OCI-LY7 (cell line): ENCODE measurements around the gene TTC16. TPM values are rescaled to one million over a fixed set of nuclear protein-coding genes. Genes with fewer than 3 reads are reported as not detected.

Experiments
- BruUV-seq: library from RNA; stranded (reverse); fragments of 400-500 nt; replicated peaks from 2 replicates; lab custom pipeline; 2021; lab: Mats Ljungman, UMichigan
- CTCF ChIA-PET: fragments of 300-600 bp; sonication (Branson Sonifier 250); formaldehyde crosslinking; loops from one replicate; lab custom pipeline; 2022; ENCODE audit warnings: antibody characterized with exemption; ENCODE audit not compliant: unreplicated experiment; lab: Charles Lee
- POLR2A ChIA-PET: fragments of 300-600 bp; sonication (Branson Sonifier 250); formaldehyde crosslinking; loops from one replicate; lab custom pipeline; 2022; ENCODE audit warnings: antibody characterized with exemption; lab: Charles Lee
- DNase-seq: peaks from one replicate; pipeline ENCODE4 v3.0.0-alpha.2; 2015; ENCODE audit warnings: low spot score
- H2AFZ ChIP-seq: fragments of 200-600 bp; sonication (generic), shearing (Covaris generic); 2 replicates; pipeline ENCODE4 v1.6.1; 2014; ENCODE audit warnings: mild to moderate bottlenecking, antibody characterized with exemption, low read length, moderate library complexity
- H3K27ac ChIP-seq: fragments of 200-600 bp; sonication (generic); 2 replicates; pipeline ENCODE4 v1.5.1; 2014; ENCODE audit warnings: mixed run types, low read depth, mild to moderate bottlenecking, moderate library complexity, low read length, inconsistent platforms; ENCODE audit not compliant: poor library complexity, severe bottlenecking
- H3K36me3 ChIP-seq: fragments of 200-600 bp; sonication (generic); 2 replicates; pipeline ENCODE4 v1.6.1; 2014; ENCODE audit warnings: mild to moderate bottlenecking, antibody characterized with exemption, low read length, moderate library complexity, mixed read lengths; ENCODE audit not compliant: insufficient read depth
- H3K4me1 ChIP-seq: fragments of 200-600 bp; sonication (generic); 2 replicates; pipeline ENCODE4 v1.5.1; 2014; ENCODE audit warnings: mild to moderate bottlenecking, low read length; ENCODE audit not compliant: insufficient read depth, poor library complexity, severe bottlenecking
- H3K4me2 ChIP-seq: fragments of 200-600 bp; sonication (generic); 2 replicates; pipeline ENCODE4 v1.6.1; 2014; ENCODE audit warnings: mild to moderate bottlenecking, low read length
- H3K4me3 ChIP-seq: fragments of 200-600 bp; sonication (generic); 2 replicates; pipeline ENCODE4 v1.5.1; 2014; ENCODE audit warnings: mild to moderate bottlenecking, low read depth, low read length; ENCODE audit not compliant: poor library complexity, severe bottlenecking
- H3K79me2 ChIP-seq: fragments of 200-600 bp; sonication (generic); 2 replicates; pipeline ENCODE4 v1.6.1; 2016; ENCODE audit warnings: low read depth, mild to moderate bottlenecking, low read length, moderate library complexity, mixed read lengths; ENCODE audit not compliant: insufficient read depth
- H3K9me2 ChIP-seq: fragments of 200-600 bp; sonication (generic); 2 replicates; pipeline ENCODE4 v1.6.1; 2016; ENCODE audit warnings: mild to moderate bottlenecking, low read length, mixed read lengths; ENCODE audit not compliant: insufficient read depth
- H3K9me3 ChIP-seq: fragments of 200-600 bp; sonication (generic); 2 replicates; pipeline ENCODE4 v1.6.1; 2014; ENCODE audit warnings: mild to moderate bottlenecking, mixed run types, low read length, mixed read lengths
- H4K20me1 ChIP-seq: fragments of 200-600 bp; sonication (generic); 2 replicates; pipeline ENCODE4 v1.6.1; 2014; ENCODE audit warnings: mild to moderate bottlenecking, antibody characterized with exemption, low read length, moderate library complexity, mixed read lengths; ENCODE audit not compliant: insufficient read depth
- EZH2phosphoT487 ChIP-seq: fragments of 200-600 bp; sonication (generic); IDR thresholded peaks from 2 replicates; pipeline ENCODE4 v1.6.1; 2018; ENCODE audit warnings: low read depth, borderline replicate concordance, mild to moderate bottlenecking, mixed run types, antibody characterized with exemption, low read length, moderate library complexity, mixed read lengths
- intact Hi-C: fragments of 100-400 bp; cut with micrococcal nuclease; formaldehyde crosslinking; loops from one replicate; pipeline ENCODE4 v1.10.0; 2022; ENCODE audit not compliant: unreplicated experiment
- total RNA-seq, 2 experiments: library from RNA; depleted of rRNA in 1 of 2; stranded (reverse); fragments of >200 nt in 1 of 2; shearing (Covaris generic) in 1 of 2; gene quantifications; 2 replicates each; pipeline ENCODE4 v1.2.3, GENCODE V29; 2014 to 2022
- TF ChIP-seq, protein P1 (sequence below): fragments of 200-600 bp; sonication (generic); conservative IDR thresholded peaks from 2 replicates; pipeline ENCODE4 v1.5.1; 2014; ENCODE audit warnings: mild to moderate bottlenecking, antibody characterized with exemption, low read length, moderate library complexity, mixed read lengths

The TTC16 gene
- total RNA-seq, 2 experiments from 2014 or later = not detected

DNA sequence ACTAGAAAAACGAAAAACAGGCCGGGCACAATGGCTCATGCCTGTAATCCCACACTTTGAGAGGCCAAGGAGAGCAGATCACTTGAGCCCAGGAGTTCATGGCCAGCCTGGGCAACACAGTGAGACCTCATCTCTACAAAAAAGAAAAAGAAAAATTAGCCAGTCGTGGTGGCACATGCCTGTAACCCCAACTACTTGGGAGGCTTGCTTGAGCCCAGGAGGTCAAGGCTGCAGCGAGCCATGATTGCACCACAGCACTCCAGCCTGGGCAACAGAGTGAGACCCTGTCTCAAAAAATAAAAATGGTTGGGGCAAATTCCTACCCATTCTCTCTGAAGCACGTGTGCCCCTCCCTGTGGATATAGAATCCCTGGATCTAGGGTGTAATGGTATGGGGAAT lies 17.5 kb upstream of the TTC16 start:
- CTCF ChIA-PET = no interaction called here
- no peaks in the 10 kb centered on the region for H3K79me2 ChIP-seq
- no peak overlapping the region for H2AFZ ChIP-seq
- no peaks in the 10 kb centered on the region for H3K36me3 ChIP-seq
- DNase-seq = no peak
- no peaks in the 10 kb centered on the region for H4K20me1 ChIP-seq
- no peak overlapping the region for H3K4me3 ChIP-seq
- no peaks in the 10 kb centered on the region for H3K4me1 ChIP-seq
- TF ChIP-seq EZH2phosphoT487 = no peak
- TF ChIP-seq, protein P1, sequence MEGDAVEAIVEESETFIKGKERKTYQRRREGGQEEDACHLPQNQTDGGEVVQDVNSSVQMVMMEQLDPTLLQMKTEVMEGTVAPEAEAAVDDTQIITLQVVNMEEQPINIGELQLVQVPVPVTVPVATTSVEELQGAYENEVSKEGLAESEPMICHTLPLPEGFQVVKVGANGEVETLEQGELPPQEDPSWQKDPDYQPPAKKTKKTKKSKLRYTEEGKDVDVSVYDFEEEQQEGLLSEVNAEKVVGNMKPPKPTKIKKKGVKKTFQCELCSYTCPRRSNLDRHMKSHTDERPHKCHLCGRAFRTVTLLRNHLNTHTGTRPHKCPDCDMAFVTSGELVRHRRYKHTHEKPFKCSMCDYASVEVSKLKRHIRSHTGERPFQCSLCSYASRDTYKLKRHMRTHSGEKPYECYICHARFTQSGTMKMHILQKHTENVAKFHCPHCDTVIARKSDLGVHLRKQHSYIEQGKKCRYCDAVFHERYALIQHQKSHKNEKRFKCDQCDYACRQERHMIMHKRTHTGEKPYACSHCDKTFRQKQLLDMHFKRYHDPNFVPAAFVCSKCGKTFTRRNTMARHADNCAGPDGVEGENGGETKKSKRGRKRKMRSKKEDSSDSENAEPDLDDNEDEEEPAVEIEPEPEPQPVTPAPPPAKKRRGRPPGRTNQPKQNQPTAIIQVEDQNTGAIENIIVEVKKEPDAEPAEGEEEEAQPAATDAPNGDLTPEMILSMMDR = no peak
- H3K9me3 ChIP-seq = no peaks in the 10 kb centered on the region
- no TSS peak for BruUV-seq
- POLR2A ChIA-PET = no interaction called here
- H3K27ac ChIP-seq = no peak overlapping the region
- no peaks in the 10 kb centered on the region for H3K9me2 ChIP-seq
- intact Hi-C loops = no loop called here
- H3K4me2 ChIP-seq = no peak overlapping the region

DNA sequence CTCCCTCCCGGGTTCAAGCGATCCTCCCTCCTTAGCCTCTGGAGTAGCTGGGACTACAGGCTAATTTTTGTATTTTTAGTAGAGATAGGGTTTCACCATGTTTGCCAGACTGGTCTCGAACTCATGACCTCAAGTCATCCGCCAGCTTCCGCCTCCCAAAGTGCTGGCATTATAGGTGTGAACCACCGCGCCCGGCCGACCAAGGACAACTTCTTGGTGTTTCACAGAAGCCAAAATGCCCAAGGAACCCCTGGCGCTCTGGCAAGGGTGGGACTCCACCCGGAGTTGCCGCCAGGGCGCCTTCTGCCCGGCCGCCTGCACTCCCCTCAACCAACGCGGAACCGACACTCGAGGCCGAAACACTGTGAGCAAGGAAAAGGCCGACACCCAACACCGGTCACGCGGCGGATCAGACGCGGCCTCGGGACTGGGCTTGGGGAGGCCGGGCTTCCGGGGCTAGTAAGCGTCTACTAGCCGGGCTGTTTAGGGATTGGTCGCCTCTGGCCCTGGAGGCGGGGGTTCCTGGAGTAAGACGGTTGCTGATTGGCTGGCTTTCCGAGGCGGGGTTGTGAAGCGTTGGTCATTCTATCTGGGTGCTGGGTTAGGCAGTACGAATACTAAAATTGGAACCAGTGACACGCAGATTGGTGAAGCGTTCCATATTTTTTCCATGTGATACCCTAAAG lies 16.8 kb upstream of the TTC16 start:
- Histone ChIP-seq H3K79me2 (no peaks in the 10 kb centered on the region), H3K9me3 (no peaks in the 10 kb centered on the region), H2AFZ (peak overlapping the region; percentile 83; the same call in 1 of the 2 replicates), H3K9me2 (no peaks in the 10 kb centered on the region), H3K36me3 (no peaks in the 10 kb centered on the region), H3K27ac (no peak overlapping the region), H4K20me1 (no peaks in the 10 kb centered on the region), H3K4me3 (peak overlapping the region; percentile 56), H3K4me2 (peak overlapping the region; percentile 55), H3K4me1 (no peaks in the 10 kb centered on the region)
- no TSS peak for BruUV-seq
- DNase-seq = peak; percentile 89
- intact Hi-C loops = no loop called here
- TF ChIP-seq EZH2phosphoT487 = no peak
- TF ChIP-seq, protein P1 = no peak
- CTCF ChIA-PET = no interaction called here
- POLR2A ChIA-PET = no interaction called here

DNA sequence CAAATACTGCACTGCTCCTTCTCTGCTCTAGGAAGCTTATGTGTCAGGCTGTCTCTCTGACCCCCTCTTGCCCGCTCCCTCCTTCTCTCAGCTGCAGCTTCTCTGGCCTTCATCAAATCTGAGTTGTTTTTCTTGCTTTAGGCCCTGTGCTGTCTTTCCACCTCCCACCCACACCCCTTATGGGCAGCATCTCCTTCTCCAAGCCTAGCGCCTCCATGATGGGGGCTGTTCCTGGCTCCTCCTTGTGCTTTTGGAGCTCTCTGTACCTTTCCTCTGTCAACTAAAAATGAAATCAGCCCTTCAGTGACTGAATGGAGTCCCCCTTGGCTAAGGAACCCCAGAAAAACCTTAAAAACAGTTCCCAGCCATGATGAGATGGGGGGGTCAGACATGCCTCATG lies 15.7 kb upstream of the TTC16 start:
- no peak for TF ChIP-seq EZH2phosphoT487
- TF ChIP-seq, protein P1 = no peak
- ChIA-PET POLR2A (no interaction called here), CTCF (no interaction called here)
- BruUV-seq = no TSS peak
- no peaks in the 10 kb centered on the region for H3K36me3 ChIP-seq
- no peak overlapping the region for H3K27ac ChIP-seq
- no peak overlapping the region for H3K4me3 ChIP-seq
- no peaks in the 10 kb centered on the region for H3K9me2 ChIP-seq
- no peaks in the 10 kb centered on the region for H3K9me3 ChIP-seq
- intact Hi-C loops = no loop called here
- H4K20me1 ChIP-seq = no peaks in the 10 kb centered on the region
- H2AFZ ChIP-seq = peak overlapping the region; percentile 83; the same call in 1 of the 2 replicates
- no peak for DNase-seq
- H3K4me2 ChIP-seq = no peak overlapping the region
- H3K79me2 ChIP-seq = no peaks in the 10 kb centered on the region
- no peaks in the 10 kb centered on the region for H3K4me1 ChIP-seq
